ENCODE measurements around the gene TIMM29.

Gene TIMM29

GRCh38 chr19:10960314-10961072, 31.9 kb downstream of the TIMM29 start, which contains the start of gene SMARCA4:
Gene SMARCA4 (plus strand): TSS chr19:10961030. CDS start chr19:10984152, 23,122 bp downstream.
- peak within 1 kb of the TSS; percentile 95 for H3K4me3 ChIP-seq (replicated peaks; ENCODE audit: low read depth, low read length)
- no peak for TF ChIP-seq CTCF (IDR thresholded peaks at IDR 0.05; ENCODE audit: insufficient read depth, low read length, poor library complexity, severe bottlenecking)
- peaks cover 2% of the 10 kb centered on the region for H3K36me3 ChIP-seq (ENCODE audit: control insufficient read depth, insufficient read depth, low read length)
- no peaks in the 10 kb centered on the region for H3K27me3 ChIP-seq (replicated peaks; ENCODE audit: control insufficient read depth, insufficient read depth, low read length)
- DNase-seq (ENCODE audit: extremely low read depth, insufficient read length), result peak; percentile 99

- H3K36me3 ChIP-seq (ENCODE audit: control insufficient read depth, insufficient read depth, low read length), result peaks cover 2% of the 10 kb centered on the region
- TF ChIP-seq CTCF (IDR thresholded peaks at IDR 0.05; ENCODE audit: insufficient read depth, low read length, poor library complexity, severe bottlenecking), result no peak
- peak; percentile 63 for DNase-seq (ENCODE audit: extremely low read depth, insufficient read length)
- H3K27me3 ChIP-seq (replicated peaks; ENCODE audit: control insufficient read depth, insufficient read depth, low read length), result no peaks in the 10 kb centered on the region
- H3K4me3 ChIP-seq (replicated peaks; ENCODE audit: low read depth, low read length), result peak overlapping the region; percentile 95
Observed at GRCh38 chr19:10961073-10961860, 32.7 kb downstream of the TIMM29 start.

- Histone ChIP-seq H3K36me3 (ENCODE audit: control insufficient read depth, insufficient read depth, low read length) (peaks cover 2% of the 10 kb centered on the region), H3K27me3 (replicated peaks; ENCODE audit: control insufficient read depth, insufficient read depth, low read length) (no peaks in the 10 kb centered on the region), H3K4me3 (replicated peaks; ENCODE audit: low read depth, low read length) (peak overlapping the region; percentile 4)
- no peak for DNase-seq (ENCODE audit: extremely low read depth, insufficient read length)
- TF ChIP-seq CTCF (IDR thresholded peaks at IDR 0.05; ENCODE audit: insufficient read depth, low read length, poor library complexity, severe bottlenecking), result no peak
Observed at GRCh38 chr19:10962863-10963262, 34.3 kb downstream of the TIMM29 start.

GRCh38 chr19:10963865-10964264, 35.3 kb downstream of the TIMM29 start:
- TF ChIP-seq CTCF (IDR thresholded peaks at IDR 0.05; ENCODE audit: insufficient read depth, low read length, poor library complexity, severe bottlenecking), result no peak
- no peak for DNase-seq (ENCODE audit: extremely low read depth, insufficient read length)
- Histone ChIP-seq H3K4me3 (replicated peaks; ENCODE audit: low read depth, low read length) (no peak overlapping the region; the same call in 1 of the 2 replicates), H3K27me3 (replicated peaks; ENCODE audit: control insufficient read depth, insufficient read depth, low read length) (no peaks in the 10 kb centered on the region), H3K36me3 (ENCODE audit: control insufficient read depth, insufficient read depth, low read length) (peaks cover 2% of the 10 kb centered on the region)

GRCh38 chr19:10964903-10965302, 36.3 kb downstream of the TIMM29 start:
- H3K27me3 ChIP-seq (replicated peaks; ENCODE audit: control insufficient read depth, insufficient read depth, low read length), result no peaks in the 10 kb centered on the region
- peaks cover 2% of the 10 kb centered on the region for H3K36me3 ChIP-seq (ENCODE audit: control insufficient read depth, insufficient read depth, low read length)
- peak; percentile 20 for TF ChIP-seq CTCF (IDR thresholded peaks at IDR 0.05; ENCODE audit: insufficient read depth, low read length, poor library complexity, severe bottlenecking)
- no peak overlapping the region for H3K4me3 ChIP-seq (replicated peaks; ENCODE audit: low read depth, low read length)
- DNase-seq (ENCODE audit: extremely low read depth, insufficient read length), result no peak

Data from GM06990 (cell line).